AG04450 (cell line): Measurements from ENCODE around the gene UPP1. TPM values are rescaled to one million over a fixed set of nuclear protein-coding genes. Genes with fewer than 3 reads are reported as not detected.

Experiments used
- CTCF ChIA-PET: fragments of 300-600, 350-600 bp; formaldehyde crosslinking; extraction: SDS; loops from one replicate; lab custom pipeline; 2022; ENCODE audit warnings: antibody characterized with exemption, inconsistent platforms; lab: Charles Lee
- POLR2A ChIA-PET: fragments of 350-600 bp; formaldehyde crosslinking; extraction: SDS; loops from one replicate; lab custom pipeline; 2021; ENCODE audit warnings: antibody characterized with exemption, inconsistent platforms; lab: Yijun Ruan, JAX
- DNase-seq: peaks from one replicate; pipeline ENCODE4 v3.0.0-alpha.2; 2011; ENCODE audit warnings: low read depth, low spot score
- H3K27ac ChIP-seq: one replicate; pipeline ENCODE4 v1.5.1; 2012; ENCODE audit warnings: low read depth, low read length, control low read depth
- H3K27me3 ChIP-seq: one replicate; pipeline ENCODE4 v1.6.0; 2012; ENCODE audit warnings: low read length; ENCODE audit not compliant: control insufficient read depth, insufficient read depth
- H3K4me3 ChIP-seq: 2 replicates; pipeline ENCODE4 v1.5.1; 2011; ENCODE audit warnings: mild to moderate bottlenecking, low read depth, low read length, control low read depth
- H3K9me3 ChIP-seq: 2 replicates; pipeline ENCODE4 v1.5.1; 2012; ENCODE audit warnings: low read length; ENCODE audit not compliant: control insufficient read depth, insufficient read depth
- polyA plus RNA-seq: library from polyadenylated mRNA; depleted of rRNA; stranded (reverse); fragments of >200 nt; gene quantifications from 2 replicates; pipeline ENCODE4 v1.2.3, GENCODE V29; 2011
- TF ChIP-seq, protein P1 (sequence below): IDR thresholded peaks from 2 replicates; pipeline ENCODE4 v1.5.1; 2011; ENCODE audit warnings: low read depth, low read length, control low read depth, inconsistent platforms

UPP1 gene
- polyA plus RNA-seq, 1 experiment, result 7.9 TPM

DNA sequence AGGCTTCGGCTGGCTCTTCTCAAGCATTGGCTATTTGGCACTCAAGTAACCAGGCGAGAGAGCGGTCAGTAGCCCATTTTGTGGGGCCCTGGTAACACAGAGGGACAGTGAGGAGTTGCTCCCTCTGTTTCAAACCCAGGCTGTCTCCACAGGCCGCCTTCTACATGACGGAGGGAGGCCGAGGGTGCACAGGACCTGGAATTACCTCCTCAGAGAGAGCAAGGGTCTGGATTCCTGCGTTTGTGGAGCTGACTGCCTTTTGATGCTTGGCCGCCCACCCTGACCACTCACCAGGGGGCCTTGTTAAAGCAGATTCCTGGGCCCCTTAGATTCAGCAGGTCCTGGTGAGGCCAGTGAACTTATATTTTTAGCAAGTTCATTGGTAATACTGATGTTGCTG, 12.3 kb downstream of the UPP1 start:
- no peak overlapping the region for H3K27ac ChIP-seq
- no peaks in the 10 kb centered on the region for H3K27me3 ChIP-seq
- TF ChIP-seq, protein P1, sequence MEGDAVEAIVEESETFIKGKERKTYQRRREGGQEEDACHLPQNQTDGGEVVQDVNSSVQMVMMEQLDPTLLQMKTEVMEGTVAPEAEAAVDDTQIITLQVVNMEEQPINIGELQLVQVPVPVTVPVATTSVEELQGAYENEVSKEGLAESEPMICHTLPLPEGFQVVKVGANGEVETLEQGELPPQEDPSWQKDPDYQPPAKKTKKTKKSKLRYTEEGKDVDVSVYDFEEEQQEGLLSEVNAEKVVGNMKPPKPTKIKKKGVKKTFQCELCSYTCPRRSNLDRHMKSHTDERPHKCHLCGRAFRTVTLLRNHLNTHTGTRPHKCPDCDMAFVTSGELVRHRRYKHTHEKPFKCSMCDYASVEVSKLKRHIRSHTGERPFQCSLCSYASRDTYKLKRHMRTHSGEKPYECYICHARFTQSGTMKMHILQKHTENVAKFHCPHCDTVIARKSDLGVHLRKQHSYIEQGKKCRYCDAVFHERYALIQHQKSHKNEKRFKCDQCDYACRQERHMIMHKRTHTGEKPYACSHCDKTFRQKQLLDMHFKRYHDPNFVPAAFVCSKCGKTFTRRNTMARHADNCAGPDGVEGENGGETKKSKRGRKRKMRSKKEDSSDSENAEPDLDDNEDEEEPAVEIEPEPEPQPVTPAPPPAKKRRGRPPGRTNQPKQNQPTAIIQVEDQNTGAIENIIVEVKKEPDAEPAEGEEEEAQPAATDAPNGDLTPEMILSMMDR, result no peak
- POLR2A ChIA-PET, result no interaction called here
- CTCF ChIA-PET, result interaction anchor here (0.9 to 4.0 kb wide), 7 partner anchors 8 to 156 kb away, joined by 3 to 26 read pairs (median 6); no protein-coding TSS in a partner anchor
- no peak for DNase-seq
- H3K4me3 ChIP-seq, result no peak overlapping the region
- H3K9me3 ChIP-seq, result no peaks in the 10 kb centered on the region

DNA sequence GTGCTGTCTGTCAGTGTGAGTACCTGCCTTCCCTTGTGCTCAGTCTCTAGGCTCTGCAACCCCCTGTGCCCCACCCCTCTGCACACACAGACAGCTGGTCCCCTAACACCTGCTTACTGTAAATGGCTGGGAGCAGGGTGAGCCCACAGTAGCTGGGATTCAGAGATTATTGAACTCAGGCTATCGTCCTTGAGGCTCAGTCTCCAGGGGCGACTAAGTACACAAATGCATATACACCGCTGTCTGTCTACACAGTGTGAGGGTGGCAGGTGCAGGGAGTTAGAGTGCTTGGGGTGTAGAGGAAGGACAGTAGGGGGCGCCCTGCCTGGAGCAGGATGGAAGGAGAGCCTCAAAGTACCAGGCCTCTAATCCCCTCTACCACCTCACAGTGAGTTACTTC, 12.9 kb downstream of the UPP1 start:
- ChIA-PET CTCF (interaction anchor here (1.4 to 2.8 kb wide), 5 partner anchors 8 to 113 kb away, joined by 3 to 10 read pairs (median 8); no protein-coding TSS in a partner anchor), POLR2A (no interaction called here)
- no peak overlapping the region for H3K4me3 ChIP-seq
- H3K9me3 ChIP-seq, result no peaks in the 10 kb centered on the region
- H3K27me3 ChIP-seq, result no peaks in the 10 kb centered on the region
- DNase-seq, result no peak
- TF ChIP-seq, protein P1, result peak; percentile 31
- no peak overlapping the region for H3K27ac ChIP-seq

DNA sequence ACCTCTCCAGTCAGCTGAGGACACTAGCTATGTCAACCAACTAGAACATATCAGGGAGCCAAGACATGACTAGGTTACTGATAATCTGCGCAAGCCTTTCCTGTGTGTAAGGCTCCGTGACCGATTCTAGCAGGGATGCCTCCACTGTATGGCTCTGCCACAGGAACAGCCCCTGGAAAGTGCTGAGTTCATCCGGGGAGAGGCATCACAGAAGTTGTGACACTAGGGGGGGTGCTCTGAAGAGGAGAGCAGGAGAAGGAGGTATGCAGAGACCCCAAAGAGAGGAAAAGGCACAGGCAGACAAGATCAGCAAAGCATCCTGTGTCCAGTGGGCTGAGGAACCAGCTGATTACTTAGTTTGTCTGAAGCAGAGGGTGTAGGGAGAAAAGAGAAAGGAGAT, 13.5 kb downstream of the UPP1 start:
- Histone ChIP-seq H3K27ac (no peak overlapping the region), H3K27me3 (no peaks in the 10 kb centered on the region), H3K4me3 (no peak overlapping the region), H3K9me3 (no peaks in the 10 kb centered on the region)
- DNase-seq, result no peak
- POLR2A ChIA-PET, result no interaction called here
- TF ChIP-seq, protein P1, result no peak
- CTCF ChIA-PET, result interaction anchor here (1.2 to 2.8 kb wide), 6 partner anchors 8 to 836 kb away, joined by 3 to 10 read pairs (median 8); no protein-coding TSS in a partner anchor

DNA sequence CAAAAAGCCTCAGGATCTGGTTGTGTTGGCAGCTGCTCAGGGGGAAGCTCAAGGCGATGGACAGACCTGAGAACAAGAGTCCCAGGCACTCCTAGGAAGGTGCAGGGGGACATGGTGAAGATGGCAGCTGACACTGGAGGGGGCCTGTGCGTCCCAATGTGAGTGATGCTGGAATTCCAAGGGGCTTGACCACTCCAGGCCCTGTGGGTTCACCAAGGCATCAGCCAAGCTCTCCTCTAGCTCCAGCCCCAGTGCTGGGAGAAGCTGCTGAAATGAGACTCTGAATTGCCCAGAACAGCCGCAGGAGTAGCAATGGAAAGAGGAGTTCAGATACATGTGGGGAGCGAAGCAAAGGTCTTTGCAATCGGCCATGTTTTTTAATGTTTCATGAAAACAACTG, 16.0 kb downstream of the UPP1 start:
- TF ChIP-seq, protein P1, result no peak
- no peak for DNase-seq
- Histone ChIP-seq H3K4me3 (no peak overlapping the region), H3K9me3 (no peaks in the 10 kb centered on the region), H3K27me3 (no peaks in the 10 kb centered on the region), H3K27ac (no peak overlapping the region)
- ChIA-PET CTCF (interaction anchor here (1.4 to 1.5 kb wide), 2 partner anchors 50 to 113 kb away, joined by 4 to 6 read pairs; no protein-coding TSS in a partner anchor), POLR2A (no interaction called here)

DNA sequence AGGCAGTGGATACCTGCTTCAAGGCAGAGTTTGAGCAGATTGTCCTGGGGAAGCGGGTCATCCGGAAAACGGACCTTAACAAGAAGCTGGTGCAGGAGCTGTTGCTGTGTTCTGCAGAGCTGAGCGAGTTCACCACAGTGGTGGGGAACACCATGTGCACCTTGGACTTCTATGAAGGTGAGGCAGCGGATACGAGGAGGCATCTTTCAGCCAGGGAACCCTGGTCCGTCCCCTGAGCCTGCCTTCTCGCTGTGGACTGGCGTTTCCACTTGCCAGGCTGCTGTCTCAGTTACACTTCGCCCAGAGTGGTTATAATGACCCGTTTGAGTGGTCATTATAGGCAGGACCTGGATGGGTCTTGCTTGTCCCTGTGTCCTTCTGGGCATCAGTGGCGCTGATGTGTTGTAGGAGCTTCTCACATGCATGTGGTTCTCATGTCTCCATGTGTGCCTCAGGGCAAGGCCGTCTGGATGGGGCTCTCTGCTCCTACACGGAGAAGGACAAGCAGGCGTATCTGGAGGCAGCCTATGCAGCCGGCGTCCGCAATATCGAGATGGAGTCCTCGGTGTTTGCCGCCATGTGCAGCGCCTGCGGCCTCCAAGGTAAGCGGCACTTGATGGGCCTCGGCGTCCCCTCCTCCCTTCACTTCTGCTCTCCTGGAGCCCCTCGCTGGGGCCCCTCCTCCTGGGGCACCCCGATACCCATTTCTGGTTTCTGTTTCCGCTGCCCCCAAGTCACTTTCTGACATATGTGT, 18.0 kb downstream of the UPP1 start:
- Histone ChIP-seq H3K4me3 (no peak overlapping the region), H3K9me3 (no peaks in the 10 kb centered on the region), H3K27me3 (no peaks in the 10 kb centered on the region), H3K27ac (no peak overlapping the region)
- TF ChIP-seq, protein P1, result no peak
- POLR2A ChIA-PET, result no interaction called here
- no peak for DNase-seq
- CTCF ChIA-PET, result interaction anchor here (4.2 to 7.4 kb wide), 2 partner anchors 116 to 162 kb away, joined by 67 to 160 read pairs; no protein-coding TSS in a partner anchor
